PC-3 (cell line): ENCODE measurements around the gene SOSTDC1. TPM values are rescaled to one million over a fixed set of nuclear protein-coding genes. Genes with fewer than 3 reads are reported as not detected.

Source experiments
- ATAC-seq: fragments of 200-7000 bp; cut with Tn5 transposase; 2 replicates; pipeline ENCODE4 v1.9.1; 2020; ENCODE audit warnings: mild to moderate bottlenecking, moderate library complexity
- BruUV-seq: library from RNA; stranded (reverse); fragments of 400-500 nt; replicated peaks from 2 replicates; lab custom pipeline; 2021; lab: Mats Ljungman, UMichigan
- CTCF ChIA-PET: fragments of 300-600 bp; sonication (Branson Sonifier 250); formaldehyde crosslinking; loops from one replicate; lab custom pipeline; 2022; ENCODE audit warnings: antibody characterized with exemption; lab: Charles Lee
- POLR2A ChIA-PET: fragments of 300-600 bp; sonication (Branson Sonifier 250); formaldehyde crosslinking; loops from one replicate; lab custom pipeline; 2022; ENCODE audit warnings: antibody characterized with exemption; ENCODE audit not compliant: unreplicated experiment; lab: Charles Lee
- DNase-seq: peaks from one replicate; pipeline ENCODE4 v3.0.0-alpha.2; 2015
- H2AFZ ChIP-seq: fragments of 300-600 bp; sonication (generic); 2 replicates; pipeline ENCODE4 v1.6.0; 2016; ENCODE audit warnings: antibody characterized with exemption, low read length
- H3F3A ChIP-seq: fragments of 300-600 bp; sonication (generic); one replicate; pipeline ENCODE4 v1.6.0; 2017; ENCODE audit warnings: antibody characterized with exemption, low read length, control low read depth, mild to moderate bottlenecking; ENCODE audit not compliant: unreplicated experiment
- H3K27ac ChIP-seq: fragments of 300-600 bp; sonication (generic); 2 replicates; pipeline ENCODE4 v1.5.1; 2016; ENCODE audit warnings: mild to moderate bottlenecking, low read length
- H3K27me3 ChIP-seq: fragments of 300-600 bp; sonication (generic); 2 replicates; pipeline ENCODE4 v1.6.1; 2016; ENCODE audit warnings: low read length, mixed read lengths
- H3K36me3 ChIP-seq: fragments of 300-600 bp; sonication (generic); 2 replicates; pipeline ENCODE4 v1.6.1; 2016; ENCODE audit warnings: low read depth, mixed run types, low read length, mixed read lengths
- H3K4me1 ChIP-seq: fragments of 300-600 bp; sonication (generic); 2 replicates; pipeline ENCODE4 v1.5.1; 2016; ENCODE audit warnings: low read length; ENCODE audit not compliant: insufficient read depth
- H3K4me2 ChIP-seq: fragments of 300-600 bp; sonication (generic); 2 replicates; pipeline ENCODE4 v1.6.0; 2016; ENCODE audit warnings: low read length
- H3K4me3 ChIP-seq: fragments of 300-600 bp; sonication (generic); 2 replicates; pipeline ENCODE4 v1.5.1; 2016; ENCODE audit warnings: mild to moderate bottlenecking, low read length, mixed read lengths
- H3K79me2 ChIP-seq: fragments of 300-600 bp; sonication (generic); 2 replicates; pipeline ENCODE4 v1.6.1; 2017; ENCODE audit warnings: low read length, mixed read lengths
- H3K9ac ChIP-seq: fragments of 300-600 bp; sonication (generic); 2 replicates; pipeline ENCODE4 v1.6.0; 2016; ENCODE audit warnings: mild to moderate bottlenecking, low read length
- H3K9me2 ChIP-seq: fragments of 300-600 bp; sonication (generic); replicated peaks from 2 replicates; pipeline ENCODE4 v1.6.1; 2016; ENCODE audit warnings: mixed run types, low read length, mixed read lengths
- H3K9me3 ChIP-seq: fragments of 300-600 bp; sonication (generic); 2 replicates; pipeline ENCODE4 v1.6.1; 2016; ENCODE audit warnings: low read length, mixed read lengths
- H4K20me1 ChIP-seq: fragments of 300-600 bp; sonication (generic); 2 replicates; pipeline ENCODE4 v1.6.1; 2016; ENCODE audit warnings: low read length, mixed read lengths
- CTCF ChIP-seq: fragments of 300-600 bp; sonication (generic); conservative IDR thresholded peaks from 2 replicates; pipeline ENCODE4 v1.5.1; 2017; ENCODE audit warnings: antibody characterized with exemption, low read depth, mild to moderate bottlenecking, low read length
- EZH2 ChIP-seq: fragments of 300-600 bp; sonication (generic); IDR thresholded peaks from one replicate; pipeline ENCODE4 v1.6.1; 2017; ENCODE audit warnings: antibody characterized with exemption, mild to moderate bottlenecking, low read length; ENCODE audit not compliant: unreplicated experiment
- EZH2phosphoT487 ChIP-seq: fragments of 300-600 bp; sonication (generic); IDR thresholded peaks from 2 replicates; pipeline ENCODE4 v1.6.1; 2018; ENCODE audit warnings: mild to moderate bottlenecking, antibody characterized with exemption, low read length, borderline replicate concordance
- intact Hi-C: fragments of 100-400 bp; cut with micrococcal nuclease; formaldehyde crosslinking; loops from 2 replicates; pipeline ENCODE4 v1.9.0; 2023
- total RNA-seq: library from RNA; depleted of rRNA; stranded (reverse); fragments of >200 nt; gene quantifications from 2 replicates; pipeline ENCODE4 v1.2.3, GENCODE V29; 2014

SOSTDC1 gene
- total RNA-seq, 1 experiment from 2014 or later, result 0.22 TPM

GRCh38 chr7:16422917-16423316, 42.6 kb downstream of the SOSTDC1 start:
- H3K4me1 ChIP-seq, result peaks cover 37% of the 10 kb centered on the region
- H3K79me2 ChIP-seq, result no peaks in the 10 kb centered on the region
- no peak overlapping the region for H3K4me3 ChIP-seq
- TF ChIP-seq EZH2, result no peak
- TF ChIP-seq CTCF, result no peak
- no peak for TF ChIP-seq EZH2phosphoT487
- H3K27ac ChIP-seq, result no peak overlapping the region
- H2AFZ ChIP-seq, result no peak overlapping the region
- H3K27me3 ChIP-seq, result no peaks in the 10 kb centered on the region
- POLR2A ChIA-PET, result interaction anchor here (0.6 kb wide), 1 partner anchor 76 kb away, joined by 7 read pairs; no protein-coding TSS in a partner anchor
- intact Hi-C loops, result loop anchor here (5.0 kb wide), 1 partner anchor 106 kb away; no protein-coding TSS in a partner anchor
- H3K4me2 ChIP-seq, result no peak overlapping the region
- no peaks in the 10 kb centered on the region for H3K36me3 ChIP-seq
- H3K9ac ChIP-seq, result no peak overlapping the region
- no peak for ATAC-seq
- H3F3A ChIP-seq, result no peaks in the 10 kb centered on the region
- DNase-seq, result no peak
- no TSS peak for BruUV-seq
- H4K20me1 ChIP-seq, result no peaks in the 10 kb centered on the region
- H3K9me3 ChIP-seq, result no peaks in the 10 kb centered on the region
- CTCF ChIA-PET, result no interaction called here
- H3K9me2 ChIP-seq, result no peaks in the 10 kb centered on the region

GRCh38 chr7:16422103-16422435, 43.5 kb downstream of the SOSTDC1 start:
- POLR2A ChIA-PET, result interaction anchor here (0.6 kb wide), 1 partner anchor 76 kb away, joined by 7 read pairs; no protein-coding TSS in a partner anchor
- H3K4me1 ChIP-seq, result peaks cover 42% of the 10 kb centered on the region
- TF ChIP-seq EZH2phosphoT487 (no peak), CTCF (no peak), EZH2 (no peak)
- no peak for ATAC-seq
- H3K9me2 ChIP-seq, result no peaks in the 10 kb centered on the region
- no peaks in the 10 kb centered on the region for H4K20me1 ChIP-seq
- H2AFZ ChIP-seq, result no peak overlapping the region
- no peaks in the 10 kb centered on the region for H3F3A ChIP-seq
- intact Hi-C loops, result loop anchor here (5.0 kb wide), 1 partner anchor 105 kb away; no protein-coding TSS in a partner anchor
- H3K9ac ChIP-seq, result no peak overlapping the region
- peak overlapping the region; percentile 94 for H3K4me2 ChIP-seq
- no peak overlapping the region for H3K27ac ChIP-seq
- DNase-seq, result no peak
- no peaks in the 10 kb centered on the region for H3K36me3 ChIP-seq
- H3K79me2 ChIP-seq, result no peaks in the 10 kb centered on the region
- CTCF ChIA-PET, result no interaction called here
- H3K27me3 ChIP-seq, result no peaks in the 10 kb centered on the region
- no peaks in the 10 kb centered on the region for H3K9me3 ChIP-seq
- no peak overlapping the region for H3K4me3 ChIP-seq
- BruUV-seq, result TSS peak; percentile 40

- TF ChIP-seq CTCF (no peak), EZH2phosphoT487 (no peak), EZH2 (no peak)
- POLR2A ChIA-PET, result interaction anchor here (1.3 kb wide), 1 partner anchor 75 kb away, joined by 6 read pairs; no protein-coding TSS in a partner anchor
- peak within 1 kb of the TSS; percentile 97 for H2AFZ ChIP-seq
- H3K9me2 ChIP-seq, result no peaks in the 10 kb centered on the region
- peak within 1 kb of the TSS; percentile 81 for H3K9ac ChIP-seq
- H3K9me3 ChIP-seq, result no peaks in the 10 kb centered on the region
- peak within 1 kb of the TSS; percentile 94 for H3K4me2 ChIP-seq
- no peaks in the 10 kb centered on the region for H3K36me3 ChIP-seq
- BruUV-seq, result no TSS peak
- H3F3A ChIP-seq, result no peaks in the 10 kb centered on the region
- peak; percentile 22 for ATAC-seq
- no peak for DNase-seq
- no peaks in the 10 kb centered on the region for H4K20me1 ChIP-seq
- intact Hi-C loops, result loop anchor here (2.0 to 5.0 kb wide), 2 partner anchors 75 to 104 kb away; no protein-coding TSS in a partner anchor
- CTCF ChIA-PET, result interaction anchor here (0.6 kb wide), 1 partner anchor 880 kb away, joined by 3 read pairs; no protein-coding TSS in a partner anchor
- peak within 1 kb of the TSS; percentile 71 for H3K4me3 ChIP-seq
- no peaks in the 10 kb centered on the region for H3K79me2 ChIP-seq
- H3K27ac ChIP-seq, result peak within 1 kb of the TSS; percentile 83
- H3K27me3 ChIP-seq, result no peaks in the 10 kb centered on the region
- H3K4me1 ChIP-seq, result peaks cover 46% of the 10 kb centered on the region
These were observed 44.0 kb downstream of the SOSTDC1 start, which contains the start of gene CRPPA for GRCh38 chr7:16421333-16422102. Gene CRPPA, minus strand, starts transcription at chr7:16421538. Its CDS starts 216 bp downstream, at chr7:16421322.
